PC-3 (cell line): ENCODE measurements around the gene POGLUT2. TPM values are rescaled to one million over a fixed set of nuclear protein-coding genes. Genes with fewer than 3 reads are reported as not detected.

Experiments
- ATAC-seq: fragments of 200-7000 bp; cut with Tn5 transposase; 2 replicates; pipeline ENCODE4 v1.9.1; 2020; ENCODE audit warnings: mild to moderate bottlenecking, moderate library complexity
- BruUV-seq: library from RNA; stranded (reverse); fragments of 400-500 nt; replicated peaks from 2 replicates; lab custom pipeline; 2021; lab: Mats Ljungman, UMichigan
- CTCF ChIA-PET: fragments of 300-600 bp; sonication (Branson Sonifier 250); formaldehyde crosslinking; loops from one replicate; lab custom pipeline; 2022; ENCODE audit warnings: antibody characterized with exemption; lab: Charles Lee
- POLR2A ChIA-PET: fragments of 300-600 bp; sonication (Branson Sonifier 250); formaldehyde crosslinking; loops from one replicate; lab custom pipeline; 2022; ENCODE audit warnings: antibody characterized with exemption; ENCODE audit not compliant: unreplicated experiment; lab: Charles Lee
- DNase-seq: peaks from one replicate; pipeline ENCODE4 v3.0.0-alpha.2; 2015
- H2AFZ ChIP-seq: fragments of 300-600 bp; sonication (generic); 2 replicates; pipeline ENCODE4 v1.6.0; 2016; ENCODE audit warnings: antibody characterized with exemption, low read length
- H3F3A ChIP-seq: fragments of 300-600 bp; sonication (generic); one replicate; pipeline ENCODE4 v1.6.0; 2017; ENCODE audit warnings: antibody characterized with exemption, low read length, control low read depth, mild to moderate bottlenecking; ENCODE audit not compliant: unreplicated experiment
- H3K27ac ChIP-seq: fragments of 300-600 bp; sonication (generic); 2 replicates; pipeline ENCODE4 v1.5.1; 2016; ENCODE audit warnings: mild to moderate bottlenecking, low read length
- H3K27me3 ChIP-seq: fragments of 300-600 bp; sonication (generic); 2 replicates; pipeline ENCODE4 v1.6.1; 2016; ENCODE audit warnings: low read length, mixed read lengths
- H3K36me3 ChIP-seq: fragments of 300-600 bp; sonication (generic); 2 replicates; pipeline ENCODE4 v1.6.1; 2016; ENCODE audit warnings: low read depth, mixed run types, low read length, mixed read lengths
- H3K4me1 ChIP-seq: fragments of 300-600 bp; sonication (generic); 2 replicates; pipeline ENCODE4 v1.5.1; 2016; ENCODE audit warnings: low read length; ENCODE audit not compliant: insufficient read depth
- H3K4me2 ChIP-seq: fragments of 300-600 bp; sonication (generic); 2 replicates; pipeline ENCODE4 v1.6.0; 2016; ENCODE audit warnings: low read length
- H3K4me3 ChIP-seq: fragments of 300-600 bp; sonication (generic); 2 replicates; pipeline ENCODE4 v1.5.1; 2016; ENCODE audit warnings: mild to moderate bottlenecking, low read length, mixed read lengths
- H3K79me2 ChIP-seq: fragments of 300-600 bp; sonication (generic); 2 replicates; pipeline ENCODE4 v1.6.1; 2017; ENCODE audit warnings: low read length, mixed read lengths
- H3K9ac ChIP-seq: fragments of 300-600 bp; sonication (generic); 2 replicates; pipeline ENCODE4 v1.6.0; 2016; ENCODE audit warnings: mild to moderate bottlenecking, low read length
- H3K9me2 ChIP-seq: fragments of 300-600 bp; sonication (generic); replicated peaks from 2 replicates; pipeline ENCODE4 v1.6.1; 2016; ENCODE audit warnings: mixed run types, low read length, mixed read lengths
- H3K9me3 ChIP-seq: fragments of 300-600 bp; sonication (generic); 2 replicates; pipeline ENCODE4 v1.6.1; 2016; ENCODE audit warnings: low read length, mixed read lengths
- H4K20me1 ChIP-seq: fragments of 300-600 bp; sonication (generic); 2 replicates; pipeline ENCODE4 v1.6.1; 2016; ENCODE audit warnings: low read length, mixed read lengths
- CTCF ChIP-seq: fragments of 300-600 bp; sonication (generic); conservative IDR thresholded peaks from 2 replicates; pipeline ENCODE4 v1.5.1; 2017; ENCODE audit warnings: antibody characterized with exemption, low read depth, mild to moderate bottlenecking, low read length
- EZH2 ChIP-seq: fragments of 300-600 bp; sonication (generic); IDR thresholded peaks from one replicate; pipeline ENCODE4 v1.6.1; 2017; ENCODE audit warnings: antibody characterized with exemption, mild to moderate bottlenecking, low read length; ENCODE audit not compliant: unreplicated experiment
- EZH2phosphoT487 ChIP-seq: fragments of 300-600 bp; sonication (generic); IDR thresholded peaks from 2 replicates; pipeline ENCODE4 v1.6.1; 2018; ENCODE audit warnings: mild to moderate bottlenecking, antibody characterized with exemption, low read length, borderline replicate concordance
- intact Hi-C: fragments of 100-400 bp; cut with micrococcal nuclease; formaldehyde crosslinking; loops from 2 replicates; pipeline ENCODE4 v1.9.0; 2023
- total RNA-seq: library from RNA; depleted of rRNA; stranded (reverse); fragments of >200 nt; gene quantifications from 2 replicates; pipeline ENCODE4 v1.2.3, GENCODE V29; 2014

The POGLUT2 gene
- total RNA-seq, 1 experiment from 2014 or later: 6.7 TPM

GRCh38 chr13:102825921-102826706 lies 27.3 kb upstream of the POGLUT2 start:
- CTCF ChIA-PET: interaction anchor here (0.6 to 1.2 kb wide), 3 partner anchors 97 to 163 kb away, joined by 3 to 4 read pairs (median 3); no protein-coding TSS in a partner anchor
- peak overlapping the region; percentile 61 for H3K9ac ChIP-seq
- intact Hi-C loops: loop anchor here (1.0 to 2.0 kb wide), 2 partner anchors 25 to 230 kb away; partner anchors contain the start of gene TPP2

GRCh38 chr13:102825400-102825799 lies 26.6 kb upstream of the POGLUT2 start:
- Histone ChIP-seq H3K79me2 (no peaks in the 10 kb centered on the region), H2AFZ (0 out of 2 replicates have a peak overlapping the region, but pooled peaks have one; percentile 52), H3K27ac (peak overlapping the region; percentile 84), H3K9me2 (no peaks in the 10 kb centered on the region), H3K4me2 (peak overlapping the region; percentile 80; the same call in 1 of the 2 replicates), H3K36me3 (no peaks in the 10 kb centered on the region), H3K4me1 (peaks cover 23% of the 10 kb centered on the region), H3K27me3 (no peaks in the 10 kb centered on the region), H3F3A (no peaks in the 10 kb centered on the region), H3K4me3 (no peak overlapping the region), H3K9me3 (no peaks in the 10 kb centered on the region), H4K20me1 (no peaks in the 10 kb centered on the region), H3K9ac (no peak overlapping the region)
- intact Hi-C loops: loop anchor here (1.0 kb wide), 1 partner anchor 229 kb away; the partner anchor contains the start of gene TPP2
- no peak for TF ChIP-seq CTCF
- TF ChIP-seq EZH2phosphoT487: no peak
- TF ChIP-seq EZH2: no peak
- POLR2A ChIA-PET: no interaction called here
- no TSS peak for BruUV-seq
- CTCF ChIA-PET: interaction anchor here (0.6 kb wide), 1 partner anchor 163 kb away, joined by 3 read pairs; no protein-coding TSS in a partner anchor
- ATAC-seq: no peak
- DNase-seq: peak; percentile 36

More at GRCh38 chr13:102825921-102826706, 27.3 kb upstream of the POGLUT2 start:
- no peaks in the 10 kb centered on the region for H3K27me3 ChIP-seq
- POLR2A ChIA-PET: no interaction called here
- H3K79me2 ChIP-seq: no peaks in the 10 kb centered on the region
- no peaks in the 10 kb centered on the region for H3K36me3 ChIP-seq
- no peaks in the 10 kb centered on the region for H3F3A ChIP-seq
- TSS peak; percentile 37 for BruUV-seq
- H3K9me2 ChIP-seq: no peaks in the 10 kb centered on the region
- H3K4me3 ChIP-seq: peak overlapping the region; percentile 44
- H3K4me2 ChIP-seq: peak overlapping the region; percentile 80
- no peak for TF ChIP-seq CTCF
- TF ChIP-seq EZH2phosphoT487: no peak
- no peak for TF ChIP-seq EZH2
- H3K4me1 ChIP-seq: peaks cover 25% of the 10 kb centered on the region
- peak overlapping the region; percentile 52; the same call in 1 of the 2 replicates for H2AFZ ChIP-seq
- ATAC-seq (peak; percentile 76), DNase-seq (peak; percentile 79)
- no peaks in the 10 kb centered on the region for H4K20me1 ChIP-seq
- peak overlapping the region; percentile 84 for H3K27ac ChIP-seq
- no peaks in the 10 kb centered on the region for H3K9me3 ChIP-seq
